ENCODE data around the gene ENAH.

Gene ENAH

DNA sequence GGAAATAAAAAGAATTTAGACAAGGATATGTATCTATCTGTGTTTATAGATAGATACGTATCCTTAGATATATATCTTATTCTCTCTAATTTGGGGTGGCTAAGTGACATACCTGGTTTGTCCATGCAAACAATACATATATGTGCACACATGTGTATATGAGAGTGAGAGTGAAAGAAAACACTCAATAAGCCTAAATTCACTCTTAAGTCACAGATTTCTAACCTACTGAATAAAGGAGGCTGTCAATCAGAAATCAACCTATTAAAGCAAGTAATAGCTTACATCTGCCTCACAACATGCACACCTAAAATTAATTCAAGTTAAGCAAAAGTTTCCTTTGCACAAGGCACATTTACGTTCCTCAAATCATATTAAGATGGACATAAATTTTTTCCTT, 118.2 kb downstream of the ENAH start:
- Histone ChIP-seq H3K4me1 (ENCODE audit: low read length) (no peaks in the 10 kb centered on the region), H3F3A (ENCODE audit: insufficient read depth, low read length) (no peaks in the 10 kb centered on the region), H2AFZ (ENCODE audit: low read length) (no peak overlapping the region), H3K79me2 (ENCODE audit: low read length) (no peaks in the 10 kb centered on the region), H3K27me3 (replicated peaks; ENCODE audit: insufficient read depth, low read length) (no peaks in the 10 kb centered on the region), H3K9me3 (replicated peaks; ENCODE audit: insufficient read depth, low read length) (no peaks in the 10 kb centered on the region), H3K36me3 (replicated peaks; ENCODE audit: insufficient read depth, low read length) (no peaks in the 10 kb centered on the region), H4K20me1 (ENCODE audit: insufficient read depth, low read length) (no peaks in the 10 kb centered on the region), H3K27ac (ENCODE audit: low read length) (no peak overlapping the region), H3K4me2 (ENCODE audit: low read depth, low read length) (no peak overlapping the region), H3K4me3 (ENCODE audit: low read length) (no peak overlapping the region), H3K9me2 (replicated peaks; ENCODE audit: insufficient read depth, low read length) (no peaks in the 10 kb centered on the region), H3K9ac (ENCODE audit: low read length) (no peak overlapping the region)
- TF ChIP-seq, protein P1, sequence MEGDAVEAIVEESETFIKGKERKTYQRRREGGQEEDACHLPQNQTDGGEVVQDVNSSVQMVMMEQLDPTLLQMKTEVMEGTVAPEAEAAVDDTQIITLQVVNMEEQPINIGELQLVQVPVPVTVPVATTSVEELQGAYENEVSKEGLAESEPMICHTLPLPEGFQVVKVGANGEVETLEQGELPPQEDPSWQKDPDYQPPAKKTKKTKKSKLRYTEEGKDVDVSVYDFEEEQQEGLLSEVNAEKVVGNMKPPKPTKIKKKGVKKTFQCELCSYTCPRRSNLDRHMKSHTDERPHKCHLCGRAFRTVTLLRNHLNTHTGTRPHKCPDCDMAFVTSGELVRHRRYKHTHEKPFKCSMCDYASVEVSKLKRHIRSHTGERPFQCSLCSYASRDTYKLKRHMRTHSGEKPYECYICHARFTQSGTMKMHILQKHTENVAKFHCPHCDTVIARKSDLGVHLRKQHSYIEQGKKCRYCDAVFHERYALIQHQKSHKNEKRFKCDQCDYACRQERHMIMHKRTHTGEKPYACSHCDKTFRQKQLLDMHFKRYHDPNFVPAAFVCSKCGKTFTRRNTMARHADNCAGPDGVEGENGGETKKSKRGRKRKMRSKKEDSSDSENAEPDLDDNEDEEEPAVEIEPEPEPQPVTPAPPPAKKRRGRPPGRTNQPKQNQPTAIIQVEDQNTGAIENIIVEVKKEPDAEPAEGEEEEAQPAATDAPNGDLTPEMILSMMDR (IDR thresholded peaks at IDR 0.05; ENCODE audit: low read length), result no peak
- TF ChIP-seq EZH2 (optimal IDR thresholded peaks at IDR 0.05; ENCODE audit: low read depth, low read length) (no peak), EZH2phosphoT487 (IDR thresholded peaks at IDR 0.05; ENCODE audit: low read length) (no peak)
- DNase-seq, result no peak

DNA sequence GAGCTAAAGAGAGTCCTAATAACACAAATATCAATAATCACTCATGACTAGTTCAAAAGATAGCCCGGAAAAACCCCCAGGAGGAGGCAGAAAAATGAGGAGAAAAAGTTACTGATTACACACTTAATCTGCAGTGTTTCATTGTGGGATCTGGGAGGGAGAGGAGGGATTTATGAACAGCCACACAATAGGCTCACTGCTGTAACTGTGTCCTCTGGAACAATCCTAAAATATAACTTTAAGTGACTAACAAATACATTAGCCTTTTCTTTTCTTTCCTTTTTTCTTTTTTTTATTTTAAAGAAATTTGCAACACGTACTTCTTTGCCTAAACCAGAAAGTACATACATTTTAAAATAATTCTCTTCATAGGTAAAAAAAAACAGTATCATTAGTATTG, 118.8 kb downstream of the ENAH start:
- Histone ChIP-seq H3K27ac (ENCODE audit: low read length) (no peak overlapping the region), H3K4me3 (ENCODE audit: low read length) (no peak overlapping the region), H3K4me2 (ENCODE audit: low read depth, low read length) (no peak overlapping the region), H3K79me2 (ENCODE audit: low read length) (no peaks in the 10 kb centered on the region), H3K36me3 (replicated peaks; ENCODE audit: insufficient read depth, low read length) (no peaks in the 10 kb centered on the region), H3K9me3 (replicated peaks; ENCODE audit: insufficient read depth, low read length) (no peaks in the 10 kb centered on the region), H3K27me3 (replicated peaks; ENCODE audit: insufficient read depth, low read length) (no peaks in the 10 kb centered on the region), H4K20me1 (ENCODE audit: insufficient read depth, low read length) (no peaks in the 10 kb centered on the region), H2AFZ (ENCODE audit: low read length) (no peak overlapping the region), H3K4me1 (ENCODE audit: low read length) (no peaks in the 10 kb centered on the region), H3K9me2 (replicated peaks; ENCODE audit: insufficient read depth, low read length) (no peaks in the 10 kb centered on the region), H3F3A (ENCODE audit: insufficient read depth, low read length) (no peaks in the 10 kb centered on the region), H3K9ac (ENCODE audit: low read length) (no peak overlapping the region)
- no peak for DNase-seq
- TF ChIP-seq EZH2 (optimal IDR thresholded peaks at IDR 0.05; ENCODE audit: low read depth, low read length), result no peak
- TF ChIP-seq, protein P1 (IDR thresholded peaks at IDR 0.05; ENCODE audit: low read length), result no peak
- no peak for TF ChIP-seq EZH2phosphoT487 (IDR thresholded peaks at IDR 0.05; ENCODE audit: low read length)

DNA sequence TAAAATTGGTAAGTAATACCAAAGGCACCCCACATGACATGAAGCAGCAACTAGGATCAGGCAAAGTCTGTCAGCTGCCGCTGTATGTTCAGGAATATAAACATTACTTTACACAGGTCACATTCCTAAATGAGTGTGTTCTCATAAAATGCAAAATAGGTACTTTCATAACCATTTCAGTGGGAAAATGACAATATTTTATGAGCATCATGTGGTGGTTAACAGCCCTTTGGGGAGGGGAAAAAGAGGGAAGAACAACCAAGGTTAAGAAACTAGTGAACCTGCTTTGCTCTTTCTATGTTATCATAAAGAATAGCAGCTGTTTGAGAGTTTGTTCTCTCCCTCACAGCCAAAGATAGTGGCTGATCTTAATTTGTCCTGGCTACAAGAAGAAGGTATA, 119.7 kb downstream of the ENAH start:
- Histone ChIP-seq H3K4me1 (ENCODE audit: low read length) (no peaks in the 10 kb centered on the region), H3K4me2 (ENCODE audit: low read depth, low read length) (no peak overlapping the region), H3K36me3 (replicated peaks; ENCODE audit: insufficient read depth, low read length) (no peaks in the 10 kb centered on the region), H3K9me3 (replicated peaks; ENCODE audit: insufficient read depth, low read length) (no peaks in the 10 kb centered on the region), H3K9me2 (replicated peaks; ENCODE audit: insufficient read depth, low read length) (no peaks in the 10 kb centered on the region), H3K4me3 (ENCODE audit: low read length) (no peak overlapping the region), H3K27ac (ENCODE audit: low read length) (no peak overlapping the region), H4K20me1 (ENCODE audit: insufficient read depth, low read length) (no peaks in the 10 kb centered on the region), H3K27me3 (replicated peaks; ENCODE audit: insufficient read depth, low read length) (no peaks in the 10 kb centered on the region), H3F3A (ENCODE audit: insufficient read depth, low read length) (no peaks in the 10 kb centered on the region), H2AFZ (ENCODE audit: low read length) (no peak overlapping the region), H3K79me2 (ENCODE audit: low read length) (no peaks in the 10 kb centered on the region), H3K9ac (ENCODE audit: low read length) (no peak overlapping the region)
- DNase-seq, result no peak
- no peak for TF ChIP-seq EZH2phosphoT487 (IDR thresholded peaks at IDR 0.05; ENCODE audit: low read length)
- no peak for TF ChIP-seq EZH2 (optimal IDR thresholded peaks at IDR 0.05; ENCODE audit: low read depth, low read length)
- TF ChIP-seq, protein P1 (IDR thresholded peaks at IDR 0.05; ENCODE audit: low read length), result no peak
